Measurements from ENCODE around the gene RPS6KA5. TPM values are rescaled to one million over a fixed set of nuclear protein-coding genes. Genes with fewer than 3 reads are reported as not detected.
"Not testable (repeated sequence)": the region's sequence is repeated elsewhere in the genome, so short reads cannot be mapped to it uniquely, and the experiment has no call there.

The RPS6KA5 gene
- total RNA-seq, 1 experiment from 2014 or later = 8.5 TPM

DNA sequence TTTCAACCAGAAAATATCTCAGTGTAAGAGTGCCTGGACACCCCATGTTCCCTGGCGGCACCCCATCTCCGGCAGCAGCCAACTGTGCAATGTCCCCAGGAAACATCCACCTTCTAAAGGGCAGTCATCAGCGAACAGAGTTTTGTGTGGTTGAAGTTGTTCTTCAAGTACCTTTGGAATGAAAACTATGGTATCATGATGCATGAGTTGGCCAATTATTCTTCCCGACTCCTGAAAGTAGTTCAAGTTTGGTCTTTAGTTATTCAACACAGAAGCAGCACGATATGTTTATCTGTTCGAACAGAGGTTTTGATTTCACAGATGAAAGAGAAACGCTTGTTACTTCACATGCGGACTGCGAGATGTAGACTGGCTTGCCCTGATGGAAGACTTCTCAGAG is 223.1 kb downstream of the RPS6KA5 start:
- DNase-seq (ENCODE audit: low spot score) = no peak

DNA sequence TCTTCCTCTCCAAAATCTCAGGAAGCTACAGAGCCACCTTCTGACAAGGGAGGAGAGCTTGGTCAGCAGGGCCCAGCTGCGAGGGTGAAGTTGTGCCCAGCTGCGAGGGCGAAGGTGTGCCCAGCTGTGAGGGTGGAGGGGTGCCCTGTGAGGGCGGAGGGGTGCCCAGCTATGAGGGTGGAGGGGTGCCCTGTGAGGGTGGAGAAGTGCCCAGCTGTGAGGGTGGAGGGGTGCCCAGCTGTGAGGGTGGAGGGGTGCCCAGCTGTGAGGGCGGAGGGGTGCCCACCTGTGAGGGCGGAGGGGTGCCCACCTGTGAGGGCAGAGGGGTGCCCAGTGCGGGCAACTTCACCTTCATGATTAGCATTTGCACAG is 223.8 kb downstream of the RPS6KA5 start:
- DNase-seq (ENCODE audit: low spot score) = no peak

DNA sequence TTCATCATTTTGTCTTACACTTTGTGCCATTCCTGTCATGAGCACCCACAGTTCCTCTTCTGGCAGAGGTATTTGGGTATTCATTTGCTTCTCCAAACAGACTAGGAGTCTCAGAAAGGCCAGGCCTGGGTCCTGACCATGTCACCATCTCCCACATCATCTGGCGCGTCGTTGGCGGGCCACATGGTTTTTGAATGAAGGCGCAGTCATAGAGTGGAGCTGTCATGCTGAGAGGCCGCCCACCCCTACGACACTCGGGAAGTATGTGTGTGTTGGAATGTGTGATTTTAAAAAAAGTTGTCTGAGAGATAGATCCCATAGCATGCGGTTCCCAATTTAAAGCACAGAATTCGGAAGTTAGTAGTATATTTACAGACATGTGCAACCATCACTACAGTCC is 228.6 kb downstream of the RPS6KA5 start:
- no peak for DNase-seq (ENCODE audit: low spot score)

DNA sequence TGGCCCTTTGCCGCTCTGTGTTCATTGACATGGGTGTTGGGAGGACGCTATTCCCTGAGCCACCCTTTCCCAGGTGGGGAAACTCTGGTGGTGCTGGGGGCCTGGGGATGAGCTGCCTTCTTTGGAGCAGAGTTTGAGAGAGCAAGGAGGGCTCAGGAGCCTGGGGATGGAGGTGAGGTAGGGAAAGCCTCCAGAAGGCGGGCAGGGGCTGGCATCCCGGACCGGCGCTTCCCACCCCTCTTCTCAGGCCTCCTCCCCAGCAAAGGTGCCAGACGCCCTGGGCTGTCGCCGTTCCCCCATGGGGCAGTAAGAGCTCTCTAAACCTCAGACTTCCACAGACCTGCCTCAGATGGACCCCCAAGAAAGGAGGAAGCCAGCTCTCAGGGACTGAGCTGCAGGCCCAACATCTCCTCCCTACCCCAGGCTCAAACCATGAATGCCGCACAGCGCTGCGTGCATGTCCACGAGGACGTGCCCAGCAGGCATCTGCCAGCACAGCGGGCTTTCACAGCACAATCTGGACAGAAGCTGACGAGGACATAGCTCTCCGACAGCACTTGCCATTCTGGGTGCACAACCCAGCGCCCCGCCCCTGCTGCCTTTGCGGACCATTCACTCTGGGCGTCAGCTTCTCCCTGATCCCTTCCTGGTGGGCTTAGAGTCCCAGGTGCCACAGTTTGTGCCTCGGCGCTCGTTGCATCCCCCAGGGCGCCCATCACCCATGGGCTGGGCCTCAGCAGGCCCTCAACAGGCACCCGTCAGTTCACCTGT is 229.3 kb downstream of the RPS6KA5 start:
- DNase-seq (ENCODE audit: low spot score) = no peak

DNA sequence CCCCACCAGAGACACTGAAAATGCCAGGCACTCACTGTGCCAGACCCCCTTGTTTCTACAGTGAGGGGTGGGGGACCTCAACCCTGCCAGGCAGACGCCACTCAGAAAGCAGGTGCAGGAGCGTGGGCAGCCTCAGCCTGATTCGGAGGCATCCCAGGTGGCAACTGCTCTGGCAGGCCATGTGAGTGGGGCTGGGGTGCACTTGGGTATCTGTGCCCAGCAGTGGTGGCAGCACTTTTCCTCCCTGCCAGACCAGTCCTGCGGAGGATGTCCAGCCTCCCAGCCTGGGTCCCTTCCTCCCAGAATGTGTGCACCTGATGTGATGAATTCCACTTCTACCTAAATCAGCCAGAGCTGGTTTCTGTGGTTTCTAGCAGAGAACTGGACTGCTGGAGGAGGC is 230.8 kb downstream of the RPS6KA5 start:
- DNase-seq (ENCODE audit: low spot score) = no peak

DNA sequence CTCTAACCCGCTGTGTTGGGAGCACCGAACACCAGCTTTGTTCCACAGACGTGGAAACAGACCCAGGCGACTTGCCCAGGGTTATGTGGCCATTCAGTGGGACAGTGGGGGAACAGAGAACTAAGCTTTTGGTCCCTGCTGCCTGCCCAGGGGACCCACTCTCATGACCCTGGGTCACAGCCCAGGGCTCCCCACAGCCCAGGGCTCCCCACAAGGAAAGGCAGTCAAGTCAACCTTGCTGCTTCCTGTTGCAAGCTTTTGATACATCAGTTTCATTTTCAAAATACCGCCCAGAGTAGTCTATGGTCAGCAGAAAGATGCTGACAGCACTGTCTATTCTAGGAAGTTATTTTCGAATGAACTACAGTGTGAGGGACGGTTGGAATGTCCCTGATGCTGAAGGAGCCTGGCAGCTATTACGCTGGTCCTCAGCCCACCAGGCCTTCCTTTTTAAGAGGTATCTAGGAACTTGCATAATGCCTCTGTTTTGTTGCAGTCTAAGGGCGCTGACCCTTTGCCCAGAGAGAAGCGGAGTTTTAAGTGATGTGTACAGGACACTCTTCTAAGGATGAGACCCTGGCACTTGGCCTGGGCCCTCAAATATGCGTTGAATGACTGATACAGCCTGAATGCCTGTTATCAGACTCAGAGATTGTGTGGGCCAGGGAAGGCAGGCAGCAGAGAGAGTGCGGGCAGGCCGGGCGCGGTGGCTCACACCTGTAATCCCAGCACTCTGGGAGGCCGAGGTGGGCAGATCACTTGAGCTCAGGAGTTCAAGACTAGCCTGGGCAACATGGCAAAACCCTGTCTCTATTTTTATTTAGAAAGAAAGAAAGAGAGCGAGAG is 231.6 kb downstream of the RPS6KA5 start:
- no peak for DNase-seq (ENCODE audit: low spot score)

DNA sequence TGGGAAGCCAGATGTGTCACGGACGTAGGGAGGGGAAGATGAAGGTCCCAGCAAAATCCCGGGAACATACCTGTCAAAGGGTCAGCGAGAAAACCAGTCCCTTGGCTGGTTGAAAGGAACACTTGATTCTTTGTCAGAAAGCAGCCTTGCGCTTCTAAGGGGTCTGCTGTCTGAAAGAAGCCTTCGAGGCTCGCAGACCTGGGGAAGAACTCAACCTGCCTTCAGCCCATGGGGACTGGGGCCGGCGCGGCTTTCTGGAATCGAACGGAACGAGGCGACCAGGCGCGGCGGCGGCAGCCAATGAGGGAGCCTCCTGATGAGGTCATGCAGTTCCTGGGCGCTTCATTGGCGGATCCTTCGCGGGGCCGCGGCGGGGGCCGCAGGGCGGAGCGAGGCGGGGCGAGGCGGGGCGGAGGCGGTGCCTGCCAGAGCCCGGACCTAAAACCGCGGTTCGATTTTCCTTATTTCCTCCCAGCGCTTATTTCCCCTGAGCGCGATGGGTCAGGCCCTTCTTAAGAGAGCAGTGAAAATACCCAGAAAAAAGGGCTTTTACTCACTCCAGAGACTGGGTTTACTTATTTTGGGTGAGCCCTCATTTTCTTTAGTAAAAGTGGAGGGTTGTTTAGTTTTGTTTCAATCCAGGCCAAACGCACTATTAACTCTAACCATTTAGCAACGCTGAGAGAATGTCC is 232.4 kb downstream of the RPS6KA5 start:
- peak; percentile 67 for DNase-seq (ENCODE audit: low spot score)

DNA sequence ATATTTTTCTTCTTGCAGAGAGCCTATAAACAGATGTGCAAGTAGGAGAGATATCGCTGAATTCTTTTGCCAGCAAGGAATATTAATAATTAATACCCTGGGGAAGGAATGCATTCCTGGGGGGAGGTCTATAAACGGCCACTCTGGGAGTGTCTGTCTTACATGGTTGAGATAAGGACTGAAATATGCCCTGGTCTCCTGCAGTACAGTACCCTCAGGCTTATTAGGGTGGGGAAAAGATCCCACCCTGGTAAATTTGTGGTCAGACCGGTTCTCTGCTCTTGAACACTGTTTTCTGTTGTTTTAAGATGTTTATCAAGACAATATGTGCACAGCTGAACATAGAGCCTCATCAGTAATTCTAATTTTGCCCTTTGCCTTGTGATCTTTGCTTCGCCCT is 236.9 kb downstream of the RPS6KA5 start:
- DNase-seq (ENCODE audit: low spot score) = not testable (repeated sequence)

DNA sequence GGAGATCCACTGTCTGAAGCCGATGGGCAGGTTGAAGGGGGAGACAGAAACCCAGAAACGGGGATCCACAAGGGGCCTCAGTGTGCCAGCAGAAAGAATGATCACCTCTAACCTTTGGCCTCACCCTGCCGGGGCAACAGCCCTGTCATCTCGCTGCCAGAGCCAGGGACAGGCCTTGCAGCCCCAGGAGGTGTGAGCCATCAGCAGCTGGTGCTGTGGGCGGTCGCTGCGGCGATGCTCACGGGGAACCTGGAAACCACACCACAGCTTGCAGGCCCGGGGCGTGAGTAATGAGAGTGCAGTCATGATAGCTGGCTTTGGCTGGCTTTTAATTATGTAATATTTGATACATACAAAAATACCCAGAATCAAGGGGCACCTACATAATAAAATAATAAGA is 239.5 kb downstream of the RPS6KA5 start:
- DNase-seq (ENCODE audit: low spot score) = no peak

DNA sequence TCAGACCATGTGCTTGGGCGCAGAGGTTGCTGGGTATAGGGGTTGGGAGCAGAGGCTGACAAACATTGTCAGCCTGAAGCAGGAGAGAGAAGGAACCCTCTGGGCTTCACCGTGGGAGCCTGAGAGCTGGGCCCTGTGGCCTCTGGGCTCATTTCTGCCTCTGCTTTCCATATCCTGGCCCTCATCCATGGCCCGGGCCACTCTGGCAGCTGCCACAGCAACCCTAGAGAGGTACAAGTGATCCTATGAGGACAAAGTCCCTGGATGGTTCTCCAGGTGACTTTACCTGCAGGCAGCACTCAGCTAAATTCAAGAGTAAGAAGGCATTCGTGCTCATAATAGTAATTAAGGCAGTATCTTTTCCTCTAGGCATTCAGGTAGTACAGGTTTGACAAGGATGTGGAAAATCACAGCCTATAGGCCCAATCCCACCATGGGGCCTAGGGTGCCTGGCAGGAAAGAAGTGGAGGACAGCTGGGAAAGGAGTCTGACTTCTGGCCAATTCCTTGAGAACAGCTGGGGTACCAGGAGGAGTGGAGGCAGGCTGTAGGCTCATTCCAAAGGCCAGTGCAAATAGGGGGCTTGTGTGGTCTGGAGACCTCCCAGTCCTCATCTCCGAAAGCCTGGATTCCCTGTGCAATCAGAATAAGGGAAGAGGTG is 240.6 kb downstream of the RPS6KA5 start:
- no peak for DNase-seq (ENCODE audit: low spot score)

DNA sequence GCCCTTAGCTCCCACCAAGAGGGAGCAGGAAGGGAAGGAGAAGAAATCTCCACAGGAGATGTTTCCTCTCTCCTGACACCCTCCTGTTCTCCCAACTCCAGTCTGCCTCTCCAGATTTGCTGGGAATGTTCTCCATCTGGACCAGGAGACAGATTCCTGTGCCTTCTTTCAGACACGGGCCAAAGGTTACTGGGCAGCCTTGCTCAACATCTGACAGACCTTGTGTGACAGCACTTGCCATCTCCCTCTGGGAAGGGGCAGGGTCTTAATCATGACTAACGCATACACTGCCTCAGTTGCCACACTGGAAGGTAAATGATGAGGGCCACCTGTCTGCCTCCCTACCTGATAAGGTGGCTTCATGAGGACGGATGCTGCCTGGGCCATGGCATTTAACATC is 241.7 kb downstream of the RPS6KA5 start:
- DNase-seq (ENCODE audit: low spot score) = no peak

DNA sequence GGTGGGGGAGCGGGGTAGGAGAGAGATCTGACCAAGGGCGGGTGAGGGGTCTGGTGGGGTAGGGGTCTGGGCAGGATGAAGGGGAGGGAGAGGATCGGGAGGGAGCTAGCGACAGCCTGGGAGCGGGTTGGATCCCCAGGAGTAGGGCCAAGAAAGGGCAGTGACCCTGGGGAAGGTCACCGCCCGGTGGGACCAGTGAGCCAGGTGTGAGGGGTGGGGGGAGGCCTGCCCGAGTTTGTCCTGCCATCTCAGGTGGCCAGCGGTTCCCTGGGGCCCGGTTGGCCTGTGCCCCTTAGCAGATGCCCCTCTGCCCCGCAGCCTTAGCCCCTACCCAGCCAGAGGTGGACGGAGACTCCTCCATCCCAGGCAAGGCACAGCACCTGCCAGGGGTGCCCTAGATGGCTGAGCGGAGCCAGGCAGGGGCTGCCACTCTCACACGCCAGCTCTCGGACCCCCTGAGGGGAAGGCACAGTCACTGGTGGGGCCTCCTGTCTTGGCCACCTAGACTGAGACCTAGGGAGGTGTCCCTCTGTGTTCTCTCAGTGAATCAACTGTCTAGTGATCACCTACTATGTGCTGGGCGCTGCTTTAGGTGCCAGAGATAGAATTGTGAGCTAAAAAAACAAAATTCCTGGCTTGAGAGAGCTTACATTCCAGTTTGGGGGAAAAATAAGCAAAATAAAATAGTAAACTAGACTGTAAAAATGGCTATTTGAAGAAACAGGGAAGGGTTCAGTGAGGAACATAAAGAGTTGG is 243.6 kb downstream of the RPS6KA5 start:
- no peak for DNase-seq (ENCODE audit: low spot score)

DNA sequence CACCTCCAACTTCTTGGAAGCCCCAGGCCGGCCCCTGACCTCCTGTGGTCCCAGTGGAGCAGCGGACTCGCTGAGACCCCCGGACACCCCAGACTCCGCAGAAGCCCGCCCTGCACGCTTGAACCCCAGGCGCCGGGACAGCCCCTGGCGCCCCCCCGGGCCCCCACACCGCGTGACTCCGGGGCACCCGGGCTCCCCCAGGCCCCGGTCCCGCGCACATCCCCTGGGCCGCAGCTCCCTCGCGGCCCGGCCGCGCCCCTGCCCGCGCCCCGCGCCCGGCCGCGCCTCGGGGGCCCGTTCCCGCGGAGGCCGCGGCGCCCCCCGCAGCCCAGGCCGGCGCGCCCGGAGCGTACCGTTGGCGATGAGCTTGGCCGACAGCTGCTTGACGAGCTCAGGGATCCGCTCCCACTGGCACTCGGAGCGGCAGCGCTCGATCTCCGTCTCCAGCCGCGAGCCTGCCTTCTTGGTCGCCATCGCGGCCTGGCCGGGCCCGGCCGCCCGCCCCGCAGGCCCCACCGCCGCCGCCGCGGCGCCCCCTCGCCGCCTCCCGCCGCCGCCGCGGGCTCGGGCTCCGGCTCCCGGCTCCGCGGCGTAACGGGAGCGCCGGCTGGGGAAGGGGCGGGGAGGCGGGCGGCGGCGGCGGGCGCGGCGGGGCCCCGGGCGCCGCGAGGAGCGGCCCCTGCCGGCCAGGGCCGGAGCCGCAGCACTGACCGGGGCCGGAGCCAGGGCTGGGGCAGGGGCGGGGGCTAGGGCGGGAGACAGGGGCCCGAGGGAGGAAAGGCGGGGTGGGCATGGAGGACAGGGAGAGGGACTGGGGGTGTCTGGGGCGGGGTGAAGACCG is 244.4 kb downstream of the RPS6KA5 start, which contains the start of gene TTC7B:
TTC7B (minus strand) TSS at position 609 of the 841 bp plus-strand sequence; CDS start at position 474, 135 bp downstream.
- no peak for DNase-seq (ENCODE audit: low spot score)

DNA sequence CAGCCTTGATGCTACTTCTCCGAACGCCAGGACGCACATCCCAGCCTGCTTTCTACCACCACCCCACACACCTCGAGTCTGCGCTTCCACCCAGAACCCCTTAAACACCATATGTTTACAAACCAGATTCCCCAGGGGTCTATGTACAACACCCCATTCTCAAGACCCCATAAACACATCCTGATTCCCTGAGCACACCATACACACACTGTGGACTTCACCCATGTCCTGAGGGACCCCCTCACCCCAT is 244.9 kb downstream of the RPS6KA5 start:
- no peak for DNase-seq (ENCODE audit: low spot score)

DNA sequence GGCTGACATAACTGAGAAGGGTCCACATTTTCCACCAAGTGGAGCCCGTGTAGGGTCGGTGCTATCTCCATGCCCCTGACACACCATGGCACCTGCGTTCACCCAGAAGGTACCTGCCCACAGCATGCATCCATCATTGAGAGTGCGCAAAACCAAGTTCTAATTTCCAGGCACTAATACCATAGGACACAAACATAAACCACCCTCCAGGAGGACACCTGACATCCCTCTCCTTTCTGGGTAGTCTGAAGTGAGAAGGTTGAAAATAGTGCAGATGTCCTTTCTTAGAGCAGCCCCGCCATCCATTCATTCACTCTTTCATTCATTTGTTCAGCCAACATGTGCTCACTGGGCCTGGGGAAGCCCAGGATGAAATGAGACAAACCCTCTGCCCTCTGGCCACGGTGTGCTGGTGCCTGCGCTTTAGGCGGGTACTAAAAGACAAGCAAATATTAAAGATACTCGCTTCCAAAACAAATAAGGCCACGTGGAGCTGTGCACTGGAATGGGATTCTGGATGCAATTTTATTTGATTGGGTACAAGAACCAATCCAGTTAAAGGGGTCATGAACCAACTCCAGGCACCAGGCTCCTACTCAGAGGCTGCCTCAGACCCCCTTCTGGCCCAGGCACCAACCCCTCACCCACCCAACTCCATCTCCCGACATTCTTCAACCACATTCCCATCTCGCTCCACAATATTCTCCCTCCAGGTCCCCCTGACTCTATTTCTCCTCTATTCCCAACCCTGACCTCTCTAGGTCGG is 245.5 kb downstream of the RPS6KA5 start:
- no peak for DNase-seq (ENCODE audit: low spot score)

DNA sequence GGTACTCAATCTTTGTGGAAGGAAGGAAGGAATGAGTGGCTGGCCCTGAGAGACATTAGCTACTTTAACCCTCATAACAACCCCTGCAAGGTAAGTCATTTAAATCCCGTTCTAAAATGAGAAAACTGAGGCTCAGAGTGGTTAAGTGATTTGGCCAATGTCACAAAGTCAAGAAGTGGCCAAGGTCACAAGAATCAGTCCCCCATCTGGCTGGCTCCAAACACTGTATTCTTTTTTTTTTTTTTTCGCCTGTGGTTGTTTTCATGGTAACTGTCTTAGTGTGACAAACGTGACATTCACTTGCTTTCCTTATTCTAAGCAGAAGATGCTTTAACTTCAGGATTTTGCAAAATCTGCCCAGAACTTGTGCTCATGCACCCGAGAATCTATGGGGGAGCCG is 247.0 kb downstream of the RPS6KA5 start:
- no peak for DNase-seq (ENCODE audit: low spot score)

DNA sequence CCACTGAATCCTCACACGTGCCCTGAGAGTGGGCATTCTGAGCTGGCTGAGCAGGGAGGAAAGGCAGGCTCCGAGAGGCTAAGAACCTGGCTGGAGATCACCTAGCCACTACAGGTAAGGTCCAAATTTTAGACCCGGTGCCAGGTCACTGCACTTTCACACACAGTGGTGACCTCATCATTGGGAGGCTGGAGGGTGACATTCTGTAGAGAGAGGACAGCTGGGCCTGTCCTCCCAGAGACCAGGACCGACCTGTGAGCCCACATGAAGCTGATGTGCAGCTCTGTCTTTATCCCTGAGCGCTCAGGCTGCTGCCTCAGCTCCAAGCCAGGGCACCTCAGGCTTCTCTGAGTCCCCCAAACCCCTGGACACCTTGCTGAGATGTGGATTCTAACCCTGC is 248.3 kb downstream of the RPS6KA5 start:
- DNase-seq (ENCODE audit: low spot score) = no peak

DNA sequence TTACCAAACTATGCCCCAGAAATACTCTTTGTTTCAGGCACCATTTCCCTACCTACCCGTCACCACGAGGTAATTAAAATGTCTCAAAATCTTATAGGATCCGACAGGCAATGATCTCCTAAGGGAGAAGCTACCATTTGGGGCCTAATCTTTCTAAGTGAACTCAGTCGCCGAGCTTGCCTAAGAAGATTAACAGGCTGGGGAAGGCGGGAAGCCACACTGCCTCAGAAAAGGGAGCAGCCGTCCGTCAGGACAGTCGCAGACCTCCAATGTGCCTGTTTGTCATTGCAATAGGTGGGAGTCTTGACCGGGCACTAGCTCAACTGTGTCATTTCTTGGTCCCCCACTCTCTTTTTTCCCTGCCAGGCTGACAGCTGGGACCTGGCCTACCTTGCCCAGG is 248.8 kb downstream of the RPS6KA5 start:
- no peak for DNase-seq (ENCODE audit: low spot score)

DNA sequence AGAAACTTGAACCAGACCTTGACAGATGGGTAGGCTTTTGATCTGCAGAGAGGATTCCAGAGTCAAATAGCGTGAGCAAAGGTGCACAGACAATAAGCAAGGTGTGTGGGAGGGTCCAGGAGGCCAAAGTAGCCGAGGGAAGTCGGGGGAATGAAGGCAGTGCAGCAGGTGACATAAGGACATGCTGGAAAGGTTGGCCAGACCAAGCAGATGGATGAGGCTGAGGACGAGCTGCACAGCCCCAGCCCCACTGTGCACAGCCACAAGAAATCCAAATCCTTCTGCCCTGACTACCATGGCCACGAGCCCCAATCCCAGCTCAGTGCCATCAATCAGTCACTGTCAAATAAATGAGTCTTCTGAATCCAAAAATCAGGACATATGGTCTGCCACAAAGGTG is 249.6 kb downstream of the RPS6KA5 start:
- no peak for DNase-seq (ENCODE audit: low spot score)
